CMK (cell line): Measurements from ENCODE around the gene UCP3.

Source experiments
- DNase-seq: peaks from one replicate; pipeline ENCODE4 v3.0.0-alpha.2; 2010; ENCODE audit warnings: low read depth

Gene UCP3

DNA sequence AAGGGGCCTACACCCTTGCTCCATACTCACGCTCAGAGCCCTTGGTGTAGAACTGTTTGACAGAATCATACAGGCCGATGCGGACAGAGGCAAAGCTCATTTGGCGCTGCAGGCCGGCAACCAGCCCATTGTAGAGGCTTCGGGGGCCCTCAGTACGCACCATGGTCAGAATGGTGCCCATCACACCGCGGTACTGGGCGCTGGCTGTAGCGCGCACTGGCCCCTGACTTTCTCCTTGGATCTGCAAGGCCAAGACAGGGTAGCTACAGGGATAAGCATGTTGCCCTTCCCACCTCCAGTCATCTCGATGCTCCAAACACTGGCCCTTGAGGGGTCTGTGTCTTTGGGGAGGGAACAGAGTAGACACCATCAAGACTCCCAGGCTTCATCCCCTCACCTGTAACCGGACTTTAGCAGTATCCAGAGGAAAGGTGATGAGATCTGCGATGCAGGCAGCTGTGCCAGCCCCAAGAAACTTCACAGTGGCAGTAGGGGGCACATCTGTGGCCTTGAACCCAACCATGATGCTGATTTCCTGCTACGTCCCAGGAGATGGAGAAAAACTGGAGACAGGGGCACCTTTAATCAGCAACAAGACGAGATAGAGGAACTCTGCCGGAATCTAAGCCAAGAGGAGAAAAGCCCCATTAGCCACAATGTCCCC lies 30.9 kb downstream of the UCP3 start:
- DNase-seq: no peak

GRCh38 chr11:73976451-73977151 lies 32.3 kb downstream of the UCP3 start:
- no peak for DNase-seq

DNA sequence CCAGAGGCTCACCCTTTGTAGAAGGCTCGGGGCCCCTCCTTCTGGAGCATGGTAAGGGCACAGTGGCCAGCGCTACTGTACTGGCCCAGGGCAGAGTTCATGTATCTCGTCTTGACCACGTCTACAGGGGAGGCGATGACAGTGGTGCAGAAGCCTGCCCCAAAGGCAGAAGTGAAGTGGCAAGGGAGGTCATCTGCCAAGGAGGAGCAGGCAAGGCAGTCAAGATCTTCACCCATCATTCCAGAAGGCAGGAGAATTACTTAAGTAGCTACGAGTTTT lies 33.5 kb downstream of the UCP3 start:
- no peak for DNase-seq

DNA sequence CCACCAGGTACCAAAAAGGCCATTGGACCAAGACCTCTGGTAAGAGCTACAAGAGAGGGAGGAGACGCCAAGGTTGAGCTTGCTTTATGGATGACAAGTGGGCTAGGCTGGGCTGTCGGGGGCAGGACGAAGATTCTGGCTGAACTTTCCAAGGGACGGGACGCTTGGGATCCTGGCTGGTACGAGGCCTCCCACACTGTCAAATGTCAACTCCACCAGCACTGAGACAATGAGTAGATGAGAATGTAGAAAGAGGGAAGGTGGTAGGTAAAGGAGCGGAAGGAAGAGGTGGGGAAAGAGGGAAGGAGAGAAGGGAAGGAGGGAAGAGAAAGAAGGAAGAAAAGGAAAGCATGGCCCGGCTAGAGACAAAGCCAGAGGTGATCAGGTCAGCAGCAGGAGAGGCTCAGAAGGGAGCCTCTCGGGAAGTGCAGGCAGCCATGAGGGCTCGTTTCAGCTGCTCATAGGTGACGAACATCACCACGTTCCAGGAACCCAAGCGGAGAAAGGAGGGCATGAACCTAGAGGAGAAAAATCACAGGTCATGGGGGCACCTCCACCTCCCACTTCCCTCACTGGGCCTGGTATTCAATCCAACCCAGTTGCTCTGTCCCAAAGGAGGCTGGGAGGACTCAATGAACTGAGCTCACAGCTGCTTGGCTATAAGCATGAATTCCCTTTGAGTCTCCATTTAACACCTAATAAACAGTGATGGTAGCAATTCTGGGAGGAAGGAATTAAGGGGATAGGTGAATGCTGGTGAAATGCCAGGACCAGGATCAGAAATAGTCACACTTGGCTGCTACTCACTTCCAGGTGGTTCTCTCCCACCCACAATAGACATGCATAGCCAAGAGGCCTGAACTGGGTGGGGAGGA lies 34.0 kb downstream of the UCP3 start:
- no peak for DNase-seq

- DNase-seq: no peak
These were observed 36.0 kb downstream of the UCP3 start for GRCh38 chr11:73972620-73973449.

- DNase-seq: no peak
These were observed 36.7 kb downstream of the UCP3 start for GRCh38 chr11:73972187-73972586.

- no peak for DNase-seq
These were observed 37.6 kb downstream of the UCP3 start for GRCh38 chr11:73971175-73971719.

- DNase-seq: no peak
These were observed 38.7 kb downstream of the UCP3 start for GRCh38 chr11:73969991-73970800.

DNA sequence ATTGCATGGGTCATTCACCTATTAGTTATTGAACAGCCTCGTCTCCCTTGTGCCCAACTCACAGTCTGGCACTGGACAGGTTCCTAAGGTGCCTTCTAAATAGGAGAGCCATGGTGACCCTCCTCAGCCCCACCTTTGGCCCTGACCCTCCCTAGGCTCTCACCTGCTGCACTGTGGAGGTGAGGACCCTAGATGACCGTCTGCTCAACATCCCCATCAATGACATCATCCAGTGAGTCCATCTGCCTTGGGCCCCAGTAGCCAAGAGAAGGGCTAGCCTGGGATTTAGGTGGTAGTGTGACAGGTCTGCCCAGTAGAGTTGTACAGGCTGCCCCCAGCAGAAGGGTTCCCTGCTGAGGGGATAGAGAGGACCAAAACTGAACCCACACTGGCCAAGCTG lies 39.8 kb downstream of the UCP3 start:
- no peak for DNase-seq

DNA sequence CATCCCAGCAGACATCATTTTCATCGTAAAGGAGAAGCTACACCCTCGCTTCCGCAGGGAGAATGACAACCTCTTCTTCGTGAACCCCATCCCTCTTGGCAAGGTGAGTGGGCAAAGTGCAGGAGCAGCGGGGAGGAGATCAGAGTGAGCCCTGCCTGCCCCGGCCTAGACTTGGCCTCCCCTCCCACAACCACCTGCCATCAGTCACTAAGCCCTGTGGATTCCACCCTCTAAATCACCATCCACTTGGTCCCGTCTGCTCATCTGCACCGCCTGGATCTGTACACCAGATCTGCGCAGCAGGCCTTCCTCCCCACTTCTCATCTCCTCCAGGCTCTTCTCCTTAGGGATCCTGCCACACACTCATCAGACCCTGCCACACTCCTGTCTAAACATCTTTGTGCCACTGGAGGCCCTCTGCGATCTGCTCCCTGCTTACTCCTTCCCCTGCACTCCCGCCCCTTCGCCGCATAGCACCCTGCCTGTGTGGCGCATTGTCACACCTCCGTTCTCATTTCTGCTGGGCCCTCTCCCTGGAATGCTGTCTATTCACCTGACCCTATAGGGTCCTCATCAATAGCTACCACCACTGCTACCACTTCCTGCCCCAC lies 40.4 kb downstream of the UCP3 start:
- DNase-seq: no peak

- DNase-seq: no peak
These were observed 43.1 kb downstream of the UCP3 start for GRCh38 chr11:73965764-73966121.

DNA sequence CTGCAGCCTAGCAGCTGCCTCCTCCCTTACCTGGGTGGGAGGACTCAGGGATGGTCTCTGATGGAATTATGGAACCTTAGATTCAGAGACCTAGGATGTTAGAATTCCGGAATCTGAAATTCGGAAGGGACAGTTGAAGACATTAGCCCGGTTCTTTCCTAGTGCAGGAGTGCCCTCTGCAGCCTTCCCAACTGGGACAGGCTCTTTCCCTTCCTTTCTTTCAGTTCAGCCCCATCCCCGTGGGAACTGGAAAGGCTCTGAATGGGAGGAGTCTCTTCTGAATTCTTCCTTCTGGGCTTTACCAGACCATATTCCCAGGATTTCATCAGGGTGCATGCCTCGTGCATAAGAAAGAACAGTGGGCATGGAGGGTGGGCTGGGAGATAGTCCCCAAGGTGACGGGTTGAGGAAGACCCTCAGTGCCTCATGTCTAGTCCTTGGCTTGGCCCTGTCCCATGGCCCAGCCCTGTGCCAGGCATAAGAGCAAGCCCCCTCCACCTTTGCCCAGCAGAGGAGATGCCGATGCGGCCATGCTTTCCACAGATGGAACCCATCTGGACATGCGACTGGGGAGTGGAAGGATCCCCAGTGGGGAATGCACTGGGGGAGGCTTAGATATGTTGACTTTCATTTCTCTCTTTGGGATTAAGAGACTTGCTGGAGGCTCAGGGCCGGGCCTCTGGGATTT lies 43.7 kb downstream of the UCP3 start:
- no peak for DNase-seq

GRCh38 chr11:73963861-73964260 lies 45.0 kb downstream of the UCP3 start:
- no peak for DNase-seq

- DNase-seq: no peak
These were observed 46.7 kb downstream of the UCP3 start for GRCh38 chr11:73962101-73962705.

- no peak for DNase-seq
These were observed 47.6 kb downstream of the UCP3 start for GRCh38 chr11:73961321-73961720.

DNA sequence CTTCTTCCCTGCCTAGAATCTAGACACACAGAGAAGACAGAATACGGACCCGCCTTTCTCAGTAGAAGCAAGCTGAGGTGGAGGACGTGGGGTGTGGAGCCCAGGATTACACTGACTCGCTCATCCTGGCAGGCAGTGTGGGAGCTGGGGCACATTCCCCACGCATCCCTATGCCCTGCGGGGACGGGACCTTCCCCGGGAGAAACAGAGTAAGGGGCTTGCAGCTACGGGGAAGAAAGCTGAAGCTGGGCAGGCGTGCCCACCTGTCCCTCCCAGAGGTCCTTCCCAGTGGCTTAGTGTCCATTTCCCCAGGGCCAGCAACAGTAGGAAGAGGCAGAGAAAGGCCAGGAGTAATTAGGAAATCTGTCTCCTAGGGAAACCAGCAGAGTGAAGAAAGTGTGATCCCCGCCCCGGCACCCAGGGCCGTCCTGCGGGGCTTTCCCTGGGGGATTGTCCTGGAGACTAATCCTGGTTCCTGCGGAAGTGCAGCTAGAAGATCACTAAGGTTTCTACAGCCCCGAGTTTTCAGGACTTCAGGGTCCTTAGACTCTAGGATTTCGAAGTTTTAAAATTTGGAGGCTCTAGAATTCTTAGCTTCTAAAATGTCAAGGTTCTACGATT lies 50.3 kb downstream of the UCP3 start:
- DNase-seq: no peak

DNA sequence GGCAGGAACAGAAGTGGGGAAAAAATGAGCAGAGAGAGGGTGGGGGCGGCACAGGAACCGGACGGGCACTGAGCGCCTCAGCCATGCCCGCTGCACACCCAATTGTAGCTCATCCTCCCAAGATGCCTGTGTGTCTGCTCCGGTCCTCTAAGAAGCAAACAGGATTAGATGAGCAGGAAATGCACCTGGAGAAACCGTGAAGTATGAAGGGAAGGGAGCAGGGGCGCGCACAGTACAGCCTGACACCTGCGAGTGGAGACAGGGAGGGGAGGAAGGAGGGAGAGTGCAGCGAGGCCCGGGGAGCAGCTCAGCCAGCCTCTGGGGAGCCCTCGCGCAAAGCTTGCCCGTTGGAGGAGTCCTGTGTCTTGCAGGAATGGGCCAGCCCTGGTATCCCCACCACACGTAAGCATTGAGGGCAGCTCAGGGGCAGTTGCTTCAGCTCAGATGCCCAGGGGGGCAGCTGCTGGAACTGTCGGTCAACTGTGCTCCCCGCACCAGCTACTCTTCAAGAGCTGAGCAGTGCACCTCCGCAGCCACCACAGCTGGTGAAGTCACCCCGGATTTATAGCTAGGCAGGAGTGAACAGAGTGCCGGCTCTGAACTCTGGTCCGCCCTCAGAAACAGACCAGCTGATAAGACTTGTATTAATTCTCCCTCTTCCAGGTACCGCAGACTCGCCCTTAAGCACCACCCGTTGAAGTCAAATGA lies 51.1 kb downstream of the UCP3 start:
- DNase-seq: no peak

DNA sequence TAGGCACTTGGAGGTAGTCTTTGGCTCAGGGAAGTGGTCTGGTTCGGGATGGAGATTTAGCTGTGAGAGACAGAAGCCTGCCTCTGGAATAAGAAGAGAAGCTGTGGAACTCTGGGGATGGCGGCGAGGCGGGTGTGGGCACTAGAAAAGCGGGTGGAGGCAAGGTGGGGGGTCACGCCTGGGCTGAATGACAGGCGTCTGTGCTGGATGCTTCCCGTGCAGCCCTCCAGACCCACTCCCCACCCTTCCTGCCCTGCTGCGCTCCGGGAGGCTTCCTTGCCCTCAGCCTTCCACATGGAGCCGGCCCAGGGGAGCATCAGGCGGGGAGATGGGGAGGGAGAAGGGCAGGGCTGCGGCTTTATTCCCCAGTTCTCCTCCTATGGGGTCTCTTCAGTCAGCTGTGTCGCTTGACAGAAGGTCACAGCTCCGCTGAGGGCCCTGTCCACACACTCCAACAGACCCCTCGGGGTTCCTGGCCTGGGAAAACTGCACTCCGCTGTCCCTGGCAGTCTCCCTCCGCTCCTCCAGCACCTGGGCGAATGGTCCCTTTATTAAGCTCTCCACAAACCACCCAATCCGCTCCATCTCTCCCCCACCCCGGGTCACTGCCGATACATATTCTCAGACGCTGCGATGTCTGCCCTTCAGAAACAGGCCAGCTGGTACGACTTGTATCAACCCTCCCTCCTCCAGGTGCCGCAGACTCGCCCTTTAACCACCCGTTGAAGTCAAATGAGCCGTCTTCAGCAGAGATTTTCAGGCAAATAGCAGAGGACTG lies 51.8 kb downstream of the UCP3 start:
- DNase-seq: no peak
